ENCODE results near the gene CDK11B.

Gene CDK11B

GRCh38 chr1:1614204-1614953, 44.4 kb downstream of the CDK11B start:
- DNase-seq: no peak

GRCh38 chr1:1613509-1614082, 45.2 kb downstream of the CDK11B start:
- no peak for DNase-seq

GRCh38 chr1:1612104-1612400, 46.8 kb downstream of the CDK11B start:
- DNase-seq: peak; percentile 95

GRCh38 chr1:1610796-1611195, 48.0 kb downstream of the CDK11B start:
- no peak for DNase-seq

- no peak for DNase-seq
These were observed 48.9 kb downstream of the CDK11B start for GRCh38 chr1:1609822-1610485.

- DNase-seq: no peak
These were observed 52.6 kb downstream of the CDK11B start for GRCh38 chr1:1606232-1606631.

- DNase-seq: no peak
These were observed 53.1 kb downstream of the CDK11B start for GRCh38 chr1:1605724-1606123.

- no peak for DNase-seq
These were observed 53.7 kb downstream of the CDK11B start for GRCh38 chr1:1605034-1605591.

- DNase-seq: no peak
These were observed 54.3 kb downstream of the CDK11B start for GRCh38 chr1:1604374-1605033.

GRCh38 chr1:1603671-1604373, 55.0 kb downstream of the CDK11B start:
- no peak for DNase-seq

GRCh38 chr1:1602968-1603506, 55.8 kb downstream of the CDK11B start:
- no peak for DNase-seq

GRCh38 chr1:1602304-1602967, 56.4 kb downstream of the CDK11B start:
- DNase-seq: no peak

GRCh38 chr1:1601564-1602303, 57.1 kb downstream of the CDK11B start:
- DNase-seq: no peak

- DNase-seq: no peak
These were observed 57.8 kb downstream of the CDK11B start for GRCh38 chr1:1600861-1601563.

GRCh38 chr1:1599935-1600860, 58.6 kb downstream of the CDK11B start, which contains the start of gene FNDC10:
Gene FNDC10, minus strand, starts transcription at chr1:1600135. Its CDS starts 120 bp downstream, at chr1:1600015.
- DNase-seq: no peak

GRCh38 chr1:1599030-1599934, 59.5 kb downstream of the CDK11B start:
- DNase-seq: no peak

- no peak for DNase-seq
These were observed 60.1 kb downstream of the CDK11B start for GRCh38 chr1:1598720-1599029.

- no peak for DNase-seq
These were observed 60.6 kb downstream of the CDK11B start for GRCh38 chr1:1598051-1598719.

Data from NCI-H510A treated with DMSO at 0.1 percent for 48 hours (cell line).